SKM-1 (cell line): Measurements from ENCODE around the gene ADAM15.

Experiments
- DNase-seq: peaks from one replicate; lab custom pipeline; 2025; ENCODE audit not compliant: unreplicated experiment; lab: John Stamatoyannopoulos, UW

The ADAM15 gene

DNA sequence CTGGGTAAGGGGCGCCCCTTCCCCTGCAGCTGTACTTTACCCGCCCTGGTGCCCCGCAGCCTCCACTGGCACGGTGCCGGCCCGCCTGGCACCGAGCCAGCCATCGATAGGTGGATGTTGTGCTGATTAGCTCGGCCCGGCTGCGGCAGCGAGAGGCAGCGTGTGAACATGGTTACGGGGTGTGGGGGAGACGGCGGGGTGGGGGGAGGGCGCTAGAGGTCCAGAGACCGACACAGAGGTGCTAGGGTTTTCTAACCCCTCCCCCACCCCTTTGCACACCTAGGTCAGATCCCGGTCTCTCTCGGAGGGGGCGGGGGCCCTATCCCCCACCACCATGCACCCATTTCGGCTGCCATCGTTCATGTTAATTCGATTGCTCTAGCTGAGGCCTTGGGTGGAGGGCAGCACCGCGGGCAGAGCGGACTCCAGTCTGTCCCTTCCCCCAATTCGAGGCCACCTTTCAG is 19.1 kb downstream of the ADAM15 start:
- no peak for DNase-seq

DNA sequence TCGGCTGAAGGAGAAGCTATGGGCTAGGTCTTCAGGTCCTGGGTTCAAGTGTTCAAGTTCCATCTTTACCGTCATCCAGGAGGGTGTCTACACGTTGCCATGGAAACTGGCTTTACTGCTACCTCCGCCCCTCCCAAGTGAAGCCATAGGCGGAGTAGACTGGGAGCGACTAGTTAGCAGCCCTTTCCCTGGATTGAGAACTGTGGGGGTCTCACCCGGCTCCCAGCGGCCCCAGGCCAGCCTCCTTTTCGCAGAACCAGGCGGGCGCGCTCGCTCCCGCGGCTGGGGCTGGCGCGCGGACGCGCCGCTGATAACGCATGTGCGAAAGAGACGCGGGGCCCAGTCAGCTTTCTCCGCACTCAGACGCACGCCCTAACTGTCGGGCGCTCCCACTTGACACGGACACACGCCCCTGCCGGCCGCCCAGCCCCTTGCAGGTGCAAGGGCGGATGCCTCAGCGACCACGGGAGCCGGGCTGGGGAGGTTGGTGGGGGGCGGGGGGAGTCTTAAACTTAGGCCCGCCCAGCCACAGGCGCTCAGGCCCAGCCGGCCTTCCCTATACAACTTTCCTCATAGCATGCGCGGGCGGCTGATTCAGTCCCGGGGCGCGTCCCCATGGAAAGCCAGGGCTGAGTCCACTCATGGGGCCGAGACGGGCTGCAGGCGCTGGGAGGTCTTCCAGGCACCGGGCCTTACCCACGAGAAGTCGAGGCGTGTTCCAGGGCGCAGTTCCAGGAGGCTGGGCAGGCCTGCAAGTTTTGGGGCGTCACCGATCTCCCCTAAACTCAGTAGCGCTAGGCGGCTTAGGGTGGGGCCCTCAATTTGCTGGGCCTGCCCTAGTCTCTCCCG is 19.8 kb downstream of the ADAM15 start:
- DNase-seq, result no peak

DNA sequence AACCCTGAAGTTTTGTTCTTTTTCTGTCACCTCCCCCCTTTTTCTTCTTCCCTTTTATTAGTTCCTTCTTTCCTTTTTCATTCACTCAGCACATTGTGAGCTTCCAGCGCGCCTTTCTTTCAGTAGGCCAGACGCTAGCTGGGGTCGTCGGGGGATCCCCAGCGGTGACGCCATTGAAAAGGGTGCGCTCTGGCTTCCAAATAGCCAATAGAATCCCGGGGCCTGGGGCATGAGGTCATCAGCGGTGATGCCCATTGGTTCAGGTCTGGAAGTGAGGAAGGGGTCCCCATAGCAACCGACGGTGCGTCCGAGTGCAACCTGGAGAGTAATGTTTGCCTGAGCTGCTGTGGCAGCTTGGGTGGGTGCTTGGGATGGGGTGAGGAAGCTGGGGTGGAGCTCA is 20.6 kb downstream of the ADAM15 start:
- DNase-seq, result no peak

DNA sequence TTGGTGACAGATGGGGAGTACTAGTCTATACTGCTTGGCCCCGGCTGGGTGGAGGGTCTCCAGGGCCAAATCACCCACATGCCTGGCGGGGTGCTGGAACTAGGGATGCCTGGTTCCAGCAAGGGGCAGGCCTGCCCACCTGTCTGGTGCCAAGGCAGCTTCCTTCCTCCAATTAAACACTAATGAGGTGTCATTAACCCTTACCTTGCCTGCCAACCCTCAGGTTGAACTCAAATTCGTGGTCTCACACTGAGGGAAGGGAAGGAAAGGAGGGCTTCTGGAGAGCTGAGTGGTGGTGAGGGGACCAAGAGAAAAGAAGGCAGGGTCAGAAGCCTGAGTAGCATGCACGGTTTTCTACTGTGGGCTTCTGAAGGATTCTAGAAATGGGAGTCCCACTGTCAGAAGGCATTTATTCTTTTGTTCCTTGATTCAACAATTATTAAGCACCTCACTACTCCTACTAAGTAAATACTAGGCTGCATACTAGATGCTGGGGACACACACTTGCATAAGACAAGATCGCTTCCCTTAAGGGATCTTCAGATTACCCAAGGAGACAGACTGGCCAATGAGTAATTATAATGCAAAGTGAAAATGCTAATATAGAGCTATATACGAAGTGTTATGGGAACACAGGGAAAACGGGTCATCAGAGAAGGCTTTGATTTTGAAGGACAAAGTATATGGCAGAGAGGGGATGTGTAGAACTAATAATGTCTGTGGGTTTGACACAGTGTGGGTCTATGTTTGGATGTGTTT is 21.6 kb downstream of the ADAM15 start:
- DNase-seq, result no peak

DNA sequence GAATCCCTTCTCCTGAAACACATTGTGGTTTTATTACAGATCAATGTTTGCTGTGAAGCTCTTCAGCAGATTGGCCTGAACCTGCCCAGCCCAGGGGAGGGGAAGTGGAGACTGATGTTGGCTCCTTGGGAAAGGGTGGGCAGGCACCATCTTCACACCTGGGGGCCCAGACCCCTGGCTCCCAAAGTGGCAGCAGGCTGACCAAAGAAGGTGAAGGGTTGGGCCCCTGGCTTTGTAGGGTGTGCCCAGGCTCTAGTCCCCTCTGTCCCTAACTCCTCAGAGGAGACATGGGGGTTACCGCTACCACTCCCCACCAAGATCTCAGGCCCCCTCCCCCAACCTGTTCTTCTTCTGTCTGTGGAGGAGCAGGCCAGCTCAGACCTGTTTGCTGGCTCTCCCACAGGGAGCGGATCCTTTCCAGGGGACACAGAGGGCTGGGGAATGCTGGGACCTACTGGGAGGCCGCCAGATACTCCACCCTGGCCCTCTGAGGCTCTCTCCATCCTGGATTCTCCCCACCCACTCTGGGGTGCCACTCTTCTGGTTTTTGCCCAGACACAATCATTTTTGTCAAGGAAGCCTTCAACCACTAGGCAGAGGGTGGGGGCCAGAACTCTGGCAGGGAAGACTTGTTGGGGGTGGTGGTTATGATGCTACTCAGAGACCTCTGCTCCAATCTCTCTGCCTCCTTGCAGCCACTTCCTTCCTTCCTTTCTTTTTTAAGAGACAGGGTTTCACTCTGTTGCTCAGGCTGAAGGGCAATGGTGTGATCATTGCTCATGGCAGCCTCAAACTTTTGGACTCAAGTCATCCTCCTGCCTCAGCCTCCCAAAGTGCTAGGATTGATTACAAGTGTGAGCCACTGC is 22.5 kb downstream of the ADAM15 start:
- DNase-seq, result no peak

DNA sequence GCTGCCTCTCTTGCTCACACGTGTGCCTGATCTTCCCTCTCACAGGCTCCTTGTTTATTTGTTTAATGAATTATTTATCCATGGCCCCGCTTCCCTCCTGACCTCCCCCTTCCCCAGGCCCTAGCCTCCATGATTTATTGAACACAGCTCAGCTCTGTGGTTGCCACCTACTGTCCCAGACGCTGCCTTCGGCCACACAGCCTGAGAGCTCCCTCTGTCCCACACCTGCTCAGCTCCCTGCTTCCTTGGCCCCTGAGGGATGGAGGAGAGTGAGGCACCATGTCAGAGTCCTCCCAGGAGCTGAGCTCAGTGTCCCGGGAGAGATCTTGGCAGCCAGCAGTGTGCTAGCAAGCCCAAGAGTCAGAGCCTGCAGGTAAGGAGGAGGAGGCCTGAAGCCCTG is 24.4 kb downstream of the ADAM15 start:
- DNase-seq, result no peak

DNA sequence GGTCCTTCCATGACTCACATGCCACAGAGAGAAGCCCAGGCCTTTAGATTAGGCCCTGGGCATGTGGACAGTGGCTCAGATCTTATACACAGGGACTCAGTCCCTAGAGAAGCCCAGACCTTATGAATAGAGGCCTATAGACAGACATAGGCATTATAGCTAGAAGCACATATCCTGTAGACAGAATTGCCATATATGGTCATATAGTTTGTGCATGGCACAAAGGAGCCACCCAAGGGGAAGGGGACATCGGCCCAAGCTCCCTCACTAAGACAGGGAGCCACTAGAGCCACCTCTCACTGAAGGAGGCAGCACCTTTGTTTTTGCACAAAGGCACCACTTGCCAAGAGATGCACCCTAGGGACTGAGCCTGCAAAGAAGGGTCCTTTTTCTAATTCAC is 25.3 kb downstream of the ADAM15 start:
- no peak for DNase-seq

DNA sequence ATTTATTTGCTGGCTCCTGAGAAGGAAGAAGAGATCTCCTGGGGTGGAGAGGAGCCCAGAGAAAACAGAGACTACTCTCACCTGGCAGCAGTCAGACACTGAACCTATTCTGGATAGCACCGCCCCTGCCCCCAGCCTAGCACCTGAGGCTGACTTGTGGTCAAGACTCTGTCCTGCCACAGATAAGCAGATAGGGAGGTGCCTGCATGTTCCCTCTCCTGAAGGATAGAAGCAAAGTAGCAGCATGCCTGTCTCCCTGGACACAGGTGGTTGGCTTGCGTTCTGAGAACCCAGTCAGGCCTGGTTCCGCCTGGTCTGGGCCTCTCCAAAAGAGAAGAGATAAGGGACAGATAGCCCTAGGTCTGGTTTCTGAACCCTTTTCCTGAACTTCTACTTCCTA is 26.2 kb downstream of the ADAM15 start:
- DNase-seq, result no peak

DNA sequence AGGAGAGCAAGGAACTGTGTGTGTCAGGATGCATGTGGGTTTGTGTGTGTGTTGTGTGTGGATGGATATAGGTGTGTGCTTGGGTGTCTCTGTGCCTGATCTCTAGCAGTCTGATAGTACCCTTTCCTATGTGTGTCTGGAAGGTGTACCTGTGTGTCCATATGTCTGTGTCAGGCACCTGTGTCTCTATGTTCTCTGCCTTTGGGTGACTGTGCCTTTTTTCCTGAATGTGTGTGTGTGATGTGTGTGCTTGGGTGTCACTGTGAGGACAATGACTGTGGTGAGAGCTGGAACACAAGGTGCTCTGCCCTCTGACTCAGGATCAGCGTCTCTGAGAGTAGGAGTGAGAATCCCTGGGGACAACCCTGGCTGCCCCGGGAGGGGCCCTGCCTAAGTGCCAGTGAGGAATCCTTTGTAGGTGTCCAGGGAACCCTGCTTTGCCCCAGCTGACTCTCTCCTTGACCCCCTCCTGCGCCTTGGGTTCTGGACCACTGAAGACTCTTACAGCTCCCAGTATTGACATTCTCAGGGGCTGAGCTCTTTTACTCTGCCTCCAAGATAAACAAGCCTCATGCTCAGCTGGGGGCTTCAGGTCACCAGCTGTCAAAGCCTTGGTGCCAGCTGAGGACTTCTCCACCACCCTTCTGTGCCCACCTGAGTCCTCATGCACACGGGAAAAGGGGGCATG is 26.8 kb downstream of the ADAM15 start:
- DNase-seq, result no peak

DNA sequence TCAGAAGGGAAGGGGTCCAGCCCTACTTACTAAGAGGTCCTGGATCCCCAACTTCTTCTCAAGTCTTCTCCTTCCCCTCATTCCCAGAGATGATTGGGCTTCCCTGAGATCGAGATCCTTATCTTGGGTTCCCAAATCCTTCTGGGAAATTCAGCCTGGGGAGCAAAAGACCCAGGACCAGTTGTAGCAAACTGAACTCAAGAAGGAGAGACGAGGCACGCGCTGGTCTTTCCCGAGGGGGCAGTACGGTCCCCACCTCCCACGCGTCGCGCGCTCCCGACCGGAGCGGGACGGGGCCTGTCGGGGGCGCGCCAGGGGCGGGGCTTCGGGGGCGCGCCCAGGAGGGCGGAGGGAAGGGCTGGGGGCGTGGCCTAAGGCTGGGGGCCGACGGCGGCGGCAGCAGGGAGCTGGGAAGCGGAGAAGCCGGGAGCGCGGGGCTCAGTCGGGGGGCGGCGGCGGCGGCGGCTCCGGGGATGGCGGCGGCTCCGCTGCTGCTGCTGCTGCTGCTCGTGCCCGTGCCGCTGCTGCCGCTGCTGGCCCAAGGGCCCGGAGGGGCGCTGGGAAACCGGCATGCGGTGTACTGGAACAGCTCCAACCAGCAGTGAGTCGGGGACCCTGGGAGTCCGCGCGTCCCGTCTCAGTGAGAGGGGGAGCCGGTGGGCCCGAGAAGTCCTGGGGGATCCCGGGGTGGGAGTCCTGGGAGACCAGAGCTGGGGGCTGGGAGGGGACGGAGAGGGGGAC is 27.5 kb downstream of the ADAM15 start, which contains the start of gene EFNA3:
EFNA3 (plus strand) TSS at position 369 of the 741 bp plus-strand sequence; CDS start at position 474, 105 bp downstream.
- DNase-seq, result no peak

DNA sequence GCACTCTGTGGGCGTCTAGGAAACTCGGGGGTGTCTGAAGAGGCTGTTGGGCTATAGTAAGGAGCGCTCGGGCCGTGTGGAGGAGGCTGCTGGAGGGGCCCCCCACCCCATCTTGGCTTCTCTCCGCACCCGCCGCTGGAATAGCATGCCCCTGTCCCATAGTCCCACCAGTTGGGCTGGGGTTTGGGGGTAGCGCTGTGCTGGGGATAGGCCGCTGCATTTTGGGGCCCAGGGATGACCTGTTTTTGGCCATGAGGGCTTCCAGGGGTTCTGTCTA is 28.0 kb downstream of the ADAM15 start:
- DNase-seq, result no peak

DNA sequence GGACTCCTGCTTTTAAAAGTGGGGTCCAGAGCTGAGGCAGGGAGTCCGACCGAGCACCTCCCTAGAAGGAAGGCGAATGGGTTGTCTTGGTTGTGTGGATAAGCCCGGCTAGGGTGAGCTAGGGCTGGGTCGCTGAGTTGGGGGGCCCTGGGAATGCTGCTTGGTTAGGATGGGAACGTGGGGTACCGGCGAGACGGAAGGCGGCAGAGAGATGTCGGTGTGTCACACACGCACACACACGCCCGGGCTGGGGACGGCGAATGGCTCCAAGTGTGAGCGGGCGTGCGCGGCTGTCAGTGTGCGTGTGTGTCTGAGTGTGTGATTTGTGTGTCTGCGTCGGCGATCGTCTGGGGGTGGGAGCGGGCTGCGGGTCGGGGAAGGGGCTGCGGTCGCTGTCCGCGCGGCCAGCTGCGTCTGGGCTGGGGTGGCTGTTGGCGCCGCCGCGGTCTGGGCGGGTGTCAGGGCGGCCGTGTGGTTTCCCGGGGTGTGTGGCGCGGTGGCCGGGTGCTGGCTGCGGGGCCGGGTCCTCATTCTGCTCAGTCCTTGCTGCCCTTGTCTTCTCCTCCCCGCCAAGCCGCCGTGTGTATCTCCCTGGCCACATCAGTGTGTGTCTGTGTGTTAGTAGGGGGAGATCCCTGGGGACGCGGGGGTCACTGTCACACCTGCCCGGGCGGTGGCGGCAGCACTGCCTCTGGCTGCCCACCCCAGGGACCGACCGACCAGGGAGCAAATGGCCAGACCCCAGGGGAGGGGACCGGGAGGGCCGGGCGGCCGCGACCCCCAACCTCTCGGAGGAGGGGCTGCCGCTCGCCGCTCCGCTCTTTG is 28.6 kb downstream of the ADAM15 start:
- DNase-seq, result no peak

DNA sequence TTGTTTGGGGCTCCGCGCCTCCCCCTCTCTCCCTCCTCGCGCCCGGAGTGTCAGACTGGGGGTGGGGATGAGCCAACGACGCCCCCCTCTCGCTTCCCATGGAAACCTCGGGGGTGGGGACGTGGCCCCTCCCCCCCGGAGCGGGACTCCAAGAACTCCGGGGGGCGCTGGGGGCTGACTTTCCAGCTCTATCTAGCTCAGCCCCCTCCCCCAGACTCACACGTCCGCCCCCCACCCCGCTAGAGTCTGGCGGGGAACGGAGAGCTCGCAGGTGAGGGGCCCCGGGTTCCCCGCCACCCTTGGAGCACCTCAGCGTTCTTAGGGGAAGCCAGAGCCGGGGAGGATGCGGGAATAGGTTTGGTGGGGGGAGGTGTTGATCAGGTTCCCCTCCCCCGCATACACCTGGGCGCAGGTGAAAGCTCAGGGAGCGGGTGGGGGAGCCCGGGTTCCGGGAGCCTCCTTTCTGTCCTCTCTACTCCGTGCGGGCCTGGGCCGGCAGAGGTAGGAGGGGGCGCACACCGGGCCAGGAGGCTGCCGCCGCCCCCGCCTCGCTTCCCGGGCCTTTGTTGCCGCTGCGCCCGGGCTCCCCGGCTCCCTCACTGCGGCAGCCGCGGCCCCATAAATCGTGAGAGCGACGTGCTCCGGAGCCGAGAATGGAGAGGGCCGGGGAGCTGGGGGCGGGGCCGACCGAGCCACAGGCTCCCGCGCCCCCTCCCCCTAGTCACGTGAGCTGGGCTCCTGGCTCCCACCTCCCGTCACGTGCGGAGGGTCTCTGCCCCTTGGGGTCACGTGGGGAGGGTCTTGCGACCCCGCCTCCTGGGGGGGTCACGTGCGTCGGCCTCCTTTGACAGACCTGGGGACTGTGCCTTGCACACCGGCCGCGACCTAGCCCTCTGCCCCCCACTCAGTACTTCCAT is 29.5 kb downstream of the ADAM15 start:
- no peak for DNase-seq

DNA sequence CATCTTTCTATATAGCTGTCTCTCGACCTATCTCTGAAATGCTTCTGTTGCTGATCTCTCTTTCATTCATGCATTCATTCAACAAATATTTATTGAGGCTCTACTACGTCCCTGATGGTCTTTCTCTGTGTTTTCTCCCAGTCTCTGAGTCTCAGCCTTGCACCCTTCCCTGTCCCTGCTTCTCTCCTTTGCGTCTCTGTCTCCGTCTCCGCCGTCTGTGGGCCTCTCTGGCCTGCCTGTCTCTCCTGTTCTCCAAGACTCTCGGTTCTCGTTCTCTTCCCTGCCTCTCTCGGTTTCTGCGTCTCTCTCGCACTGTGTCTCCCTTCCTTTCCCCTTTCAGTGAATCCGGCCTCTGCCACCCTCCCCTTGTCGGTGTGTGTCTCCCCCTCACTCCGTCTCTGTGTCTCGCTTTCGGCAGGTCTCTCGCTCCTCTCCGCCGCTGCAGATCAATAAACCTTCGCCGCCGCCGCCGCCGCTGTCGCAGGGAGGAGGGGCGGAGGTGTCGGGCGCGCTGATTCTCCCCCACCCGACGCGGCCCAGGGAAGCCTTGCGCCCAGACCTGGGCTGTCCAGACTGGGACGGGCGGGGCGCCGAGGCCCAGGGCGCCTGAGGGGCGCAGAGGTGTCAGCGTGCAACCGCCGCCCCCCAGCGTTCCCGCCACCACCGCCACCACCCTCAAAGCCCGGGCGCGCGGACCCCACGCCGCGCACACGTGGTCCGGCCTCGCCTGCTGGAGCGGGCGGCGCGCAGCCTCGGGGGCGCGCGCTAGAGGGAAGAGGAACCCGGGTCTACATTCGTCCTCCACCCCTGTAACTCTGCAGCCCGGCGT is 30.6 kb downstream of the ADAM15 start:
- no peak for DNase-seq

DNA sequence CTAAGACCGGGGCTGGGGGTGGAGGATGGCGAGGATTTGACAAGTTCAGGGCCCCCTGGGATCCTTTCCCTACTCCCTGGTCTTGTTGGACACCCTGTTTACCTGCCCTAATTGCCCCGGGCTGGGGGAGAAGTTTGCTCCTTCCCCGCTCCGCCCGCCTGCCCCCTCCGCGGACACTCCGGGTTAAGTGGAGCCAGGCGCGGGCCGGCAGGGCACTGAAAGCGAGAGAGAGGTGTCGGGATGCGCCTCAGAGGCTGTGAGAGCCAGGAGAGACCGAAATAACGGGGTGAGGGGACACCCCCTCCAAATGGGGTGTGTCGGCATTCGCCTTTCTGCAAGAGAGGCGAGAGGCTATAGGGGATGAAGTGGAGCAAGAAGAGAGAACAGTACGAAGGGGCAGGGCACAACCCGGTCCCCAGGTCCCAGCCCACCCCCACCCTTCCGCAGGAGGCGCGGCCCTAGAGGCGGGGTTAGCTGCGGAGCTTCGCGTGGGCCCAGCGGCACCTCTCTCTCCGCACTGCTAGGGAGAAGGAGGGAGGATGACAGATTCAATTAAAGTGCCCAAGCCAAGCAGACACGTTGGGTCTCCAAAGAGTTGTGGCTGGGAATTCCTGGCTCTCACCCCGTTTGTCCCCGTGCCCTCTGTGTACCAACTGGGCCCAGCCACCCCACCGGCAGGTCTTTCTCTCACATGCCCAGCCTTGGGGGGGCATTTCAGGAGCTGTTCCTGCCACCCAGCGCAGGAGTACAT is 31.4 kb downstream of the ADAM15 start:
- no peak for DNase-seq

DNA sequence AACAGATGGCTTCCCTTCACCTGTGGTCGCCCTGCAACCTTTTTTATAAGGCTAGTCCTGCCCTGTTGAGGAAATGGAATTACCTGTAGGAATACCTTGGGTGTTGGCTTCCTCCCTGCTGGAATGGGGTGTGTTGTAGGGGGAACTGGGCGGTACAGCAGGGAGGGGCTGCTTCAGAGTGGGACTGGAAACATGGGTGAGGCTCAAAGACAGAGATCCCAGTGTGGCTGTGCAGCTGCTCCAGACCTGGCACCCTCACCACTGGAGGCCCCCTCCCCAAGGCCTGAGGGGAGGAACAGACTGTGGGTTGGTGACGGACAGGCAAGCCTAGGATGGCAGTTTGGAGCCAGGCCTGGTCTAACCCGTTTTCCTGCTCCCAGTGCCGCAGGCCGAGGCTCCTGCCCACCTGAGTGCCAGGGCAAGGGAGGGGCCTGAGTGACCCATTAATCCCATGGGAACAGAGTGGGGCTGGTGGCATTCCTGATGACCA is 32.0 kb downstream of the ADAM15 start:
- DNase-seq, result no peak
